Caco-2 (cell line): ENCODE results near the gene PCDH12. TPM values are rescaled to one million over a fixed set of nuclear protein-coding genes. Genes with fewer than 3 reads are reported as not detected.

Experiments used
- BruUV-seq: library from RNA; stranded (reverse); fragments of 400-500 nt; replicated peaks from 2 replicates; lab custom pipeline; 2021; lab: Mats Ljungman, UMichigan
- CTCF ChIA-PET: fragments of 300-600 bp; sonication (Branson Sonifier 250); formaldehyde crosslinking; loops from one replicate; lab custom pipeline; 2022; ENCODE audit warnings: antibody characterized with exemption; lab: Charles Lee
- POLR2A ChIA-PET: fragments of 300-600 bp; sonication (Branson Sonifier 250); formaldehyde crosslinking; loops from one replicate; lab custom pipeline; 2022; ENCODE audit warnings: antibody characterized with exemption; lab: Charles Lee
- DNase-seq, 2 experiments: peaks; one replicate each; pipeline versions ENCODE4 v3.0.0 to v3.0.0-alpha.2; 2020 to 2022
- H3K27me3 ChIP-seq: replicated peaks from 2 replicates; pipeline ENCODE4 v1.6.0; 2011; ENCODE audit warnings: low read length; ENCODE audit not compliant: control insufficient read depth, insufficient read depth
- H3K36me3 ChIP-seq: 2 replicates; pipeline ENCODE4 v1.5.1; 2011; ENCODE audit warnings: low read length; ENCODE audit not compliant: control insufficient read depth, insufficient read depth
- H3K4me1 ChIP-seq: fragments of 250-450 bp; sonication (Bioruptor Pico); 2 replicates; pipeline ENCODE4 v1.5.1; 2020; ENCODE audit warnings: mild to moderate bottlenecking
- H3K4me3 ChIP-seq: 2 replicates; pipeline ENCODE4 v1.5.1; 2011; ENCODE audit warnings: low read depth, mild to moderate bottlenecking, control low read depth, low read length
- H3K9me3 ChIP-seq: fragments of 250-450 bp; sonication (Bioruptor Pico); 2 replicates; pipeline ENCODE4 v1.5.1; 2020; ENCODE audit warnings: mild to moderate bottlenecking, moderate library complexity
- H3K27ac Mint-ChIP-seq: one replicate; pipeline ENCODE4 v1.8.0; 2022; ENCODE audit warnings: mixed read lengths; ENCODE audit not compliant: unreplicated experiment
- H3K27me3 Mint-ChIP-seq: one replicate; pipeline ENCODE4 v1.8.0; 2022; ENCODE audit warnings: mixed read lengths; ENCODE audit not compliant: insufficient read depth, unreplicated experiment
- H3K36me3 Mint-ChIP-seq: one replicate; pipeline ENCODE4 v1.8.0; 2022; ENCODE audit warnings: mild to moderate bottlenecking, mixed read lengths; ENCODE audit not compliant: insufficient read depth, unreplicated experiment
- H3K4me1 Mint-ChIP-seq: one replicate; pipeline ENCODE4 v1.8.0; 2022; ENCODE audit warnings: low read depth, mixed read lengths; ENCODE audit not compliant: unreplicated experiment
- H3K4me3 Mint-ChIP-seq: one replicate; pipeline ENCODE4 v1.8.0; 2022; ENCODE audit warnings: mild to moderate bottlenecking, moderate library complexity, mixed read lengths; ENCODE audit not compliant: unreplicated experiment
- H3K9me3 Mint-ChIP-seq: one replicate; pipeline ENCODE4 v1.8.0; 2022; ENCODE audit warnings: mixed read lengths; ENCODE audit not compliant: unreplicated experiment
- CTCF ChIP-seq, 2 experiments: fragments of 200-600 bp in 1 of 2; IDR thresholded peaks; 1 replicate in 1 of 2; 2 replicates in 1 of 2; pipeline versions ENCODE4 v1.5.1 to v1.8.0; 2011 to 2022; ENCODE audit warnings: antibody characterized with exemption in 1 of 2, control low read depth in 1 of 2, inconsistent platforms in 1 of 2, low read depth in 1 of 2, low read length in 1 of 2, mild to moderate bottlenecking in 1 of 2, moderate library complexity in 1 of 2; ENCODE audit not compliant: insufficient read depth in 1 of 2, severe bottlenecking in 1 of 2, unreplicated experiment in 1 of 2
- intact Hi-C: fragments of 100-400 bp; cut with micrococcal nuclease; formaldehyde crosslinking; loops from one replicate; pipeline ENCODE4 v1.10.0; 2022; ENCODE audit not compliant: unreplicated experiment
- total RNA-seq: library from RNA; stranded (reverse); gene quantifications from 2 replicates; pipeline ENCODE4 v1.2.3, GENCODE V29; 2022

Gene PCDH12
- total RNA-seq, 1 experiment from 2014 or later: not detected

GRCh38 chr5:141944076-141944475 lies 13.9 kb downstream of the PCDH12 start:
- Histone ChIP-seq H3K4me3 (no peak overlapping the region), H3K9me3 (no peaks in the 10 kb centered on the region), H3K27me3 (no peaks in the 10 kb centered on the region), H3K4me1 (no peaks in the 10 kb centered on the region), H3K36me3 (no peaks in the 10 kb centered on the region)
- Mint-ChIP-seq H3K4me1 (no peaks in the 10 kb centered on the region), H3K36me3 (peaks cover 11% of the 10 kb centered on the region), H3K27ac (no peak overlapping the region), H3K4me3 (no peak overlapping the region), H3K27me3 (no peaks in the 10 kb centered on the region), H3K9me3 (no peaks in the 10 kb centered on the region)
- POLR2A ChIA-PET: no interaction called here
- TF ChIP-seq CTCF (IDR thresholded peaks at IDR 0.05; ENCODE audit: insufficient read depth in 1 of 2, low read depth in 1 of 2, low read length in 1 of 2, severe bottlenecking in 1 of 2, unreplicated experiment in 1 of 2): no peak
- intact Hi-C loops: no loop called here
- CTCF ChIA-PET: interaction anchor here (2.3 kb wide), 1 partner anchor 16 kb away, joined by 10 read pairs; no protein-coding TSS in a partner anchor
- no TSS peak for BruUV-seq
- no peak for DNase-seq

- no peak for TF ChIP-seq CTCF (IDR thresholded peaks at IDR 0.05; ENCODE audit: insufficient read depth in 1 of 2, low read depth in 1 of 2, low read length in 1 of 2, severe bottlenecking in 1 of 2, unreplicated experiment in 1 of 2)
- Mint-ChIP-seq H3K4me1 (no peaks in the 10 kb centered on the region), H3K27ac (no peak overlapping the region), H3K4me3 (no peak overlapping the region), H3K9me3 (no peaks in the 10 kb centered on the region), H3K27me3 (no peaks in the 10 kb centered on the region), H3K36me3 (peaks cover 11% of the 10 kb centered on the region)
- CTCF ChIA-PET: interaction anchor here (0.7 to 2.6 kb wide), 4 partner anchors 18 to 250 kb away, joined by 3 to 10 read pairs (median 5); no protein-coding TSS in a partner anchor
- POLR2A ChIA-PET: no interaction called here
- BruUV-seq: no TSS peak
- H3K4me3 ChIP-seq: no peak overlapping the region
- no peaks in the 10 kb centered on the region for H3K9me3 ChIP-seq
- intact Hi-C loops: no loop called here
- no peak for DNase-seq
- no peaks in the 10 kb centered on the region; the same call in 1 of the 2 replicates for H3K36me3 ChIP-seq
- H3K4me1 ChIP-seq: no peaks in the 10 kb centered on the region
- H3K27me3 ChIP-seq: no peaks in the 10 kb centered on the region
These were observed 15.7 kb downstream of the PCDH12 start for GRCh38 chr5:141942185-141942857.

- peaks cover under 1% of the 10 kb centered on the region; the same call in 1 of the 2 replicates for H3K36me3 ChIP-seq
- H3K27ac Mint-ChIP-seq: no peak overlapping the region
- intact Hi-C loops: no loop called here
- no peak overlapping the region for H3K4me3 ChIP-seq
- H3K27me3 Mint-ChIP-seq: no peaks in the 10 kb centered on the region
- no peaks in the 10 kb centered on the region for H3K9me3 ChIP-seq
- H3K9me3 Mint-ChIP-seq: no peaks in the 10 kb centered on the region
- H3K4me1 ChIP-seq: no peaks in the 10 kb centered on the region
- no peaks in the 10 kb centered on the region for H3K4me1 Mint-ChIP-seq
- no peaks in the 10 kb centered on the region for H3K27me3 ChIP-seq
- TF ChIP-seq CTCF (IDR thresholded peaks at IDR 0.05; ENCODE audit: insufficient read depth in 1 of 2, low read depth in 1 of 2, low read length in 1 of 2, severe bottlenecking in 1 of 2, unreplicated experiment in 1 of 2): no peak
- DNase-seq: no peak
- no peak overlapping the region for H3K4me3 Mint-ChIP-seq
- H3K36me3 Mint-ChIP-seq: peaks cover 17% of the 10 kb centered on the region
- POLR2A ChIA-PET: no interaction called here
- CTCF ChIA-PET: interaction anchor here (1.3 to 2.6 kb wide), 2 partner anchors 19 to 250 kb away, joined by 3 to 7 read pairs; no protein-coding TSS in a partner anchor
- BruUV-seq: no TSS peak
These were observed 16.2 kb downstream of the PCDH12 start for GRCh38 chr5:141941779-141942178.
